Hematopoietic multipotent progenitor cell treated with erythropoietin and hydrocortisone succinate and interleukin-3 and kit ligand, for 17 days (in vitro differentiated cells): ENCODE results near the gene COPS7B.
"Not testable (repeated sequence)": the region's sequence is repeated elsewhere in the genome, so short reads cannot be mapped to it uniquely, and the experiment has no call there.

ENCODE experiments used
- DNase-seq: peaks from one replicate; pipeline ENCODE4 v3.0.0-alpha.2; 2015; ENCODE audit warnings: low spot score

Gene COPS7B

GRCh38 chr2:231786177-231786916 lies at the start of gene COPS7B:
Gene COPS7B, plus strand, starts transcription at chr2:231786445. Its CDS starts 2,126 bp downstream, at chr2:231788571.
- peak; percentile 79 for DNase-seq

GRCh38 chr2:231737761-231738160 lies 48.5 kb upstream of the COPS7B start:
- no peak for DNase-seq

- no peak for DNase-seq
Observed at GRCh38 chr2:231743376-231744116, 42.7 kb upstream of the COPS7B start.

- DNase-seq: no peak
Observed at GRCh38 chr2:231745303-231746038, 40.8 kb upstream of the COPS7B start.

- DNase-seq: not testable (repeated sequence)
Observed at GRCh38 chr2:231748153-231748896, 37.9 kb upstream of the COPS7B start.

- DNase-seq: not testable (repeated sequence)
Observed at GRCh38 chr2:231749016-231749415, 37.2 kb upstream of the COPS7B start.

GRCh38 chr2:231751042-231751815 lies 35.0 kb upstream of the COPS7B start:
- no peak for DNase-seq

GRCh38 chr2:231752061-231752460 lies 34.2 kb upstream of the COPS7B start:
- DNase-seq: no peak

- DNase-seq: no peak
Observed at GRCh38 chr2:231761735-231762134, 24.5 kb upstream of the COPS7B start.

- no peak for DNase-seq
Observed at GRCh38 chr2:231764124-231764523, 22.1 kb upstream of the COPS7B start.

GRCh38 chr2:231764760-231765159 lies 21.5 kb upstream of the COPS7B start:
- no peak for DNase-seq

- no peak for DNase-seq
Observed at GRCh38 chr2:231765496-231765929, 20.7 kb upstream of the COPS7B start.

- no peak for DNase-seq
Observed at GRCh38 chr2:231769170-231770136, 16.8 kb upstream of the COPS7B start.

GRCh38 chr2:231780123-231780908 lies 5.9 kb upstream of the COPS7B start:
- DNase-seq: no peak

GRCh38 chr2:231780909-231781797 lies 5.1 kb upstream of the COPS7B start, which contains the start of gene PDE6D:
Gene PDE6D, minus strand, starts transcription at chr2:231781282. Its CDS starts 168 bp downstream, at chr2:231781114.
- peak; percentile 99 for DNase-seq

- no peak for DNase-seq
Observed at GRCh38 chr2:231781798-231782726, 4.2 kb upstream of the COPS7B start.

- DNase-seq: no peak
Observed at GRCh38 chr2:231785413-231785812, 832 bp upstream of the COPS7B start.
